Astrocyte (in vitro differentiated cells and primary cell): Measurements from ENCODE around the gene GSTCD.

Experiments used
- CTCF ChIP-seq: IDR thresholded peaks from 2 replicates; pipeline ENCODE4 v1.5.1; 2011; ENCODE audit warnings: low read depth, mild to moderate bottlenecking, inconsistent platforms, low read length, moderate library complexity; ENCODE audit not compliant: insufficient read depth
- EZH2 ChIP-seq: IDR thresholded peaks from 2 replicates; pipeline ENCODE4 v1.6.1; 2012; ENCODE audit warnings: mild to moderate bottlenecking, low read length, inconsistent platforms; ENCODE audit not compliant: insufficient read depth

DNA sequence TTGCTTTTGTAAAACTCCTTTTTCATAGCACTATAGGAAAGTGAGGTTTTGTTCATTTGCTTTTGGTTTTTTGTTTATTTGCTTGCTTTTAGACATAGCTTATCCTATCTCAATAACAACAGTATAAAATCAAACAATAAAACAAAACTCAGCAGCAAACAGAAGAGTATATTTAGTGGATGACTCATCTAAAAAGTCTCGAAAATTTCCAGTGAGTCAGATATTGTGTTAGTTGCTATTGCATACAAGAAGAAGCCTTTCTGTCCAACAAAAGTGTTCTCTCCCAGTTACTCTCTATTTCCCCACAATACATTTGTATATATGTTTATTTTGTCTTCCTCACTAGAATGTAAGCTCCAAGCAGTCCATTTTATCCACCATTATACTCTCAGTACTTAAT is 150.6 kb downstream of the GSTCD start:
- TF ChIP-seq CTCF (no peak), EZH2 (no peak)
